Mesenchymal stem cell (in vitro differentiated cells and primary cell): ENCODE results near the gene LLGL1.

Source experiments
- DNase-seq: peaks from one replicate; pipeline ENCODE4 v3.0.0-alpha.2; 2013
- H2AFZ ChIP-seq: one replicate; pipeline ENCODE4 v1.6.1; 2013; ENCODE audit warnings: low read depth, mild to moderate bottlenecking, control low read depth, inconsistent platforms, low read length, moderate library complexity
- H2AK5ac ChIP-seq: 2 replicates; pipeline ENCODE4 v1.6.1; 2013; ENCODE audit warnings: low read length, moderate library complexity, mild to moderate bottlenecking, inconsistent platforms; ENCODE audit not compliant: severe bottlenecking
- H2BK120ac ChIP-seq: one replicate; pipeline ENCODE4 v1.6.1; 2013; ENCODE audit warnings: low read depth, mild to moderate bottlenecking, inconsistent platforms, low read length, moderate library complexity
- H2BK12ac ChIP-seq, 2 experiments: one replicate each; pipeline ENCODE4 v1.6.1; 2013; ENCODE audit warnings: inconsistent platforms in 2 of 2, low read length in 2 of 2, mild to moderate bottlenecking in 2 of 2, moderate library complexity in 2 of 2, control low read depth in 1 of 2
- H2BK15ac ChIP-seq: one replicate; pipeline ENCODE4 v1.6.1; 2013; ENCODE audit warnings: mild to moderate bottlenecking, low read depth, inconsistent platforms; ENCODE audit not compliant: poor library complexity, severe bottlenecking
- H2BK5ac ChIP-seq: 2 replicates; pipeline ENCODE4 v1.6.1; 2013; ENCODE audit warnings: low read depth, mild to moderate bottlenecking, low read length, control low read depth, inconsistent platforms; ENCODE audit not compliant: poor library complexity, severe bottlenecking
- H3K14ac ChIP-seq, 2 experiments: one replicate each; pipeline ENCODE4 v1.6.1; 2013; ENCODE audit warnings: inconsistent platforms in 2 of 2, low read length in 2 of 2, control low read depth in 1 of 2, mild to moderate bottlenecking in 1 of 2, moderate library complexity in 1 of 2
- H3K18ac ChIP-seq, 2 experiments: one replicate each; pipeline ENCODE4 v1.6.1; 2013; ENCODE audit warnings: inconsistent platforms in 2 of 2, low read length in 2 of 2, control low read depth in 1 of 2, low read depth in 1 of 2, mild to moderate bottlenecking in 1 of 2
- H3K23ac ChIP-seq, 2 experiments: one replicate each; pipeline ENCODE4 v1.6.1; 2013; ENCODE audit warnings: inconsistent platforms in 2 of 2, low read length in 2 of 2, mild to moderate bottlenecking in 2 of 2, moderate library complexity in 2 of 2, control low read depth in 1 of 2
- H3K27ac ChIP-seq: 2 replicates; pipeline ENCODE4 v1.5.1; 2013; ENCODE audit warnings: mild to moderate bottlenecking, moderate library complexity, low read length, control low read depth, inconsistent platforms; ENCODE audit not compliant: poor library complexity, severe bottlenecking
- H3K27me3 ChIP-seq, 2 experiments: 2 replicates each; pipeline versions ENCODE4 v1.6.1 to v1.7.0; 2013; ENCODE audit warnings: low read length in 2 of 2, mild to moderate bottlenecking in 2 of 2, moderate library complexity in 2 of 2, control low read depth in 1 of 2, inconsistent platforms in 1 of 2; ENCODE audit not compliant: control insufficient read depth in 1 of 2, insufficient read depth in 1 of 2
- H3K36me3 ChIP-seq, 2 experiments: 2 replicates each; pipeline versions ENCODE4 v1.6.1 to v1.7.0; 2013; ENCODE audit warnings: low read length in 2 of 2, control low read depth in 1 of 2, inconsistent platforms in 1 of 2, low read depth in 1 of 2, mild to moderate bottlenecking in 1 of 2; ENCODE audit not compliant: insufficient read depth in 2 of 2, control insufficient read depth in 1 of 2
- H3K4ac ChIP-seq, 2 experiments: one replicate each; pipeline ENCODE4 v1.6.1; 2013; ENCODE audit warnings: inconsistent platforms in 2 of 2, low read length in 2 of 2, mild to moderate bottlenecking in 2 of 2, moderate library complexity in 2 of 2, control low read depth in 1 of 2, low read depth in 1 of 2
- H3K4me1 ChIP-seq: 2 replicates; pipeline ENCODE4 v1.6.1; 2013; ENCODE audit warnings: low read depth, low read length, control low read depth; ENCODE audit not compliant: control insufficient read depth, insufficient read depth
- H3K4me2 ChIP-seq: 2 replicates; pipeline ENCODE4 v1.6.1; 2013; ENCODE audit warnings: low read length, mild to moderate bottlenecking, inconsistent platforms; ENCODE audit not compliant: poor library complexity, severe bottlenecking
- H3K4me3 ChIP-seq, 2 experiments: 2 replicates each; pipeline versions ENCODE4 v1.5.1 to v1.7.0; 2013; ENCODE audit warnings: low read length in 2 of 2, mild to moderate bottlenecking in 2 of 2, control low read depth in 1 of 2, low read depth in 1 of 2; ENCODE audit not compliant: insufficient read depth in 1 of 2
- H3K79me1 ChIP-seq: replicated peaks from 2 replicates; pipeline ENCODE4 v1.6.1; 2013; ENCODE audit warnings: mild to moderate bottlenecking, control low read depth, low read length, inconsistent platforms; ENCODE audit not compliant: poor library complexity, severe bottlenecking
- H3K9ac ChIP-seq: 2 replicates; pipeline ENCODE4 v1.7.0; 2013; ENCODE audit warnings: mild to moderate bottlenecking, low read length, moderate library complexity
- H3K9me3 ChIP-seq: 2 replicates; pipeline ENCODE4 v1.7.0; 2013; ENCODE audit warnings: mild to moderate bottlenecking, low read length; ENCODE audit not compliant: control insufficient read depth
- H4K8ac ChIP-seq: one replicate; pipeline ENCODE4 v1.6.1; 2013; ENCODE audit warnings: inconsistent platforms, mild to moderate bottlenecking, low read length, moderate library complexity
- H4K91ac ChIP-seq: one replicate; pipeline ENCODE4 v1.6.1; 2013; ENCODE audit warnings: mild to moderate bottlenecking, low read length, inconsistent platforms
- WGBS: methylation state at CpG from one replicate; pipeline ENCODE4 v1.1.7; 2013; ENCODE audit warnings: mixed read lengths; 5-methylcytosine and 5-hydroxymethylcytosine counted together

The LLGL1 gene

GRCh38 chr17:18262641-18263040, 37.2 kb downstream of the LLGL1 start:
- no peaks in the 10 kb centered on the region for H3K9me3 ChIP-seq
- DNase-seq = no peak
- H3K27ac ChIP-seq = no peak overlapping the region
- H2AK5ac ChIP-seq = no peak overlapping the region
- H3K14ac ChIP-seq = no peak overlapping the region
- 97% methylated on average over 12 of the region's 12 CpGs for WGBS
- no peak overlapping the region for H3K4ac ChIP-seq
- H3K4me3 ChIP-seq = no peak overlapping the region
- H2AFZ ChIP-seq = no peak overlapping the region
- H3K4me2 ChIP-seq = no peak overlapping the region
- no peak overlapping the region for H2BK15ac ChIP-seq
- no peak overlapping the region for H4K8ac ChIP-seq
- peaks cover 26% of the 10 kb centered on the region for H3K79me1 ChIP-seq
- H3K4me1 ChIP-seq = peaks cover 30% of the 10 kb centered on the region
- no peak overlapping the region for H2BK12ac ChIP-seq
- H3K36me3 ChIP-seq = peaks cover 32 to 38% of the 10 kb centered on the region in 2 experiments
- H2BK5ac ChIP-seq = no peak overlapping the region
- H3K18ac ChIP-seq = no peak overlapping the region
- H3K23ac ChIP-seq = no peak overlapping the region
- no peak overlapping the region for H2BK120ac ChIP-seq
- no peak overlapping the region for H4K91ac ChIP-seq
- no peaks in the 10 kb centered on the region for H3K27me3 ChIP-seq
- H3K9ac ChIP-seq = peak overlapping the region; percentile 97

DNA sequence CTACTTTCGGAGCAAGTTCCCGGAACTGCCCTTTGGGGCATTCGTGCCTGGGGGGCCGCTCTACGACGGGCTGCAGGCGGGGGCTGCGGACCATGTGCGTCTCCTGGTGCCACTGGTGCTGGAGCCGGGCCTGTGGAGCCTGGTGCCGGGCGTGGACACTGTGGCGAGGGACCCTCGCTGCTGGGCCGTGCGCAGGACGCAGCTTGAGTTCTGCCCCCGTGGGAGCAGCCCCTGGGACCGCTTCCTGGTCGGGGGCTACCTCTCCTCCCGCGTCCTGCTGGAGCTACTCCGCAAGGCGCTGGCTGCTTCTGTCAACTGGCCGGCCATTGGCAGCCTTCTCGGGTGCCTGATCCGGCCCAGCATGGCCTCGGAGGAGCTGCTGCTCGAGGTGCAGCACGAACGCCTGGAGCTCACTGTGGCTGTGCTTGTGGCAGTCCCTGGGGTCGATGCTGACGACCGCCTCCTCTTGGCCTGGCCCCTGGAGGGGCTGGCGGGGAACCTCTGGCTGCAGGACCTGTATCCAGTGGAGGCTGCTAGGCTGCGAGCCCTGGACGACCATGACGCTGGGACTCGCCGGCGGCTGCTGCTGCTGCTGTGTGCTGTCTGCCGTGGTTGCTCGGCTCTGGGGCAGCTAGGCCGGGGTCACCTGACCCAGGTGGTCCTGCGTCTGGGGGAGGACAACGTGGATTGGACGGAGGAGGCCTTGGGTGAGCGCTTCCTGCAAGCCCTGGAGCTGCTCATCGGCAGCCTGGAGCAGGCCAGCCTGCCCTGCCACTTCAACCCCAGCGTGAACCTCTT, 38.6 kb downstream of the LLGL1 start:
- H3K27me3 ChIP-seq = no peaks in the 10 kb centered on the region
- peaks cover 30% of the 10 kb centered on the region for H3K79me1 ChIP-seq
- no peak overlapping the region for H2AK5ac ChIP-seq
- no peak overlapping the region for H4K91ac ChIP-seq
- H3K4me2 ChIP-seq = no peak overlapping the region
- no peak overlapping the region for H3K9ac ChIP-seq
- H2BK15ac ChIP-seq = no peak overlapping the region
- no peak overlapping the region for H2BK120ac ChIP-seq
- H3K27ac ChIP-seq = no peak overlapping the region
- H4K8ac ChIP-seq = no peak overlapping the region
- WGBS = 96% methylated on average over 50 of the region's 50 CpGs
- H3K36me3 ChIP-seq = peaks cover 32 to 38% of the 10 kb centered on the region in 2 experiments
- H2AFZ ChIP-seq = no peak overlapping the region
- H3K9me3 ChIP-seq = no peaks in the 10 kb centered on the region
- no peak for DNase-seq
- no peak overlapping the region for H3K18ac ChIP-seq
- no peak overlapping the region for H3K14ac ChIP-seq
- H3K4me3 ChIP-seq = no peak overlapping the region
- no peak overlapping the region for H3K4ac ChIP-seq
- peaks cover 34% of the 10 kb centered on the region for H3K4me1 ChIP-seq
- H2BK12ac ChIP-seq = no peak overlapping the region
- no peak overlapping the region for H3K23ac ChIP-seq
- no peak overlapping the region for H2BK5ac ChIP-seq

GRCh38 chr17:18267366-18267765, 41.9 kb downstream of the LLGL1 start:
- no peaks in the 10 kb centered on the region for H3K9me3 ChIP-seq
- H3K79me1 ChIP-seq = peaks cover 22% of the 10 kb centered on the region
- H3K4me1 ChIP-seq = peaks cover 14% of the 10 kb centered on the region
- no peak overlapping the region for H3K14ac ChIP-seq
- no peak overlapping the region for H4K91ac ChIP-seq
- H3K27ac ChIP-seq = no peak overlapping the region
- H3K18ac ChIP-seq = no peak overlapping the region
- no peak overlapping the region for H2BK12ac ChIP-seq
- no peak overlapping the region for H2BK15ac ChIP-seq
- H3K23ac ChIP-seq = no peak overlapping the region
- H3K9ac ChIP-seq = no peak overlapping the region
- no peak overlapping the region for H4K8ac ChIP-seq
- H3K36me3 ChIP-seq = peaks cover 41 to 52% of the 10 kb centered on the region in 2 experiments
- no peak overlapping the region for H2AK5ac ChIP-seq
- no peaks in the 10 kb centered on the region for H3K27me3 ChIP-seq
- no peak overlapping the region for H3K4me3 ChIP-seq
- no peak overlapping the region for H3K4ac ChIP-seq
- no peak overlapping the region for H2AFZ ChIP-seq
- H2BK120ac ChIP-seq = no peak overlapping the region
- H2BK5ac ChIP-seq = no peak overlapping the region
- DNase-seq = no peak
- WGBS = 90% methylated on average over 10 of the region's 10 CpGs
- H3K4me2 ChIP-seq = no peak overlapping the region

- H3K79me1 ChIP-seq = peaks cover 16% of the 10 kb centered on the region
- H3K27ac ChIP-seq = no peak overlapping the region
- H3K4me2 ChIP-seq = no peak overlapping the region
- peaks cover 10% of the 10 kb centered on the region for H3K4me1 ChIP-seq
- H3K4me3 ChIP-seq = no peak overlapping the region
- peak overlapping the region; percentile 59 for H3K9ac ChIP-seq
- no peak overlapping the region for H2AFZ ChIP-seq
- no peaks in the 10 kb centered on the region for H3K9me3 ChIP-seq
- no peak overlapping the region for H3K18ac ChIP-seq
- H2BK120ac ChIP-seq = no peak overlapping the region
- WGBS = 47% methylated on average over 14 of the region's 14 CpGs
- peaks cover 41 to 49% of the 10 kb centered on the region in 2 experiments for H3K36me3 ChIP-seq
- H2BK15ac ChIP-seq = no peak overlapping the region
- no peaks in the 10 kb centered on the region for H3K27me3 ChIP-seq
- no peak overlapping the region for H2BK5ac ChIP-seq
- DNase-seq = peak; percentile 34
- peak overlapping the region in 1 of 2 experiments; percentile 24 for H3K4ac ChIP-seq
- H2BK12ac ChIP-seq = peak overlapping the region in 1 of 2 experiments; percentile 55
- H4K8ac ChIP-seq = peak overlapping the region; percentile 38
- H4K91ac ChIP-seq = no peak overlapping the region
- no peak overlapping the region for H3K23ac ChIP-seq
- peak overlapping the region in 1 of 2 experiments; percentile 73 for H3K14ac ChIP-seq
- no peak overlapping the region for H2AK5ac ChIP-seq
Measured at GRCh38 chr17:18267927-18268711, 42.7 kb downstream of the LLGL1 start.
